HT1080 (cell line): ENCODE data around the gene CD38. TPM values are rescaled to one million over a fixed set of nuclear protein-coding genes. Genes with fewer than 3 reads are reported as not detected.

Source experiments
- DNase-seq: peaks from one replicate; pipeline ENCODE4 v3.0.0-alpha.2; 2015; ENCODE audit warnings: low read depth
- total RNA-seq: library from RNA; depleted of rRNA; stranded (reverse); fragments of >200 nt; shearing (Covaris generic); gene quantifications from 2 replicates; pipeline ENCODE4 v1.2.3, GENCODE V29; 2014; rRNA removed

CD38 gene
- total RNA-seq, 1 experiment from 2014 or later = 0.06 TPM

GRCh38 chr4:15894921-15895916 lies 117.1 kb downstream of the CD38 start:
- no peak for DNase-seq

- DNase-seq = no peak
Measured at GRCh38 chr4:15897577-15897976, 119.4 kb downstream of the CD38 start.

- DNase-seq = no peak
Measured at GRCh38 chr4:15898902-15899301, 120.8 kb downstream of the CD38 start.

- DNase-seq = no peak
Measured at GRCh38 chr4:15899511-15899910, 121.4 kb downstream of the CD38 start.

- DNase-seq = no peak
Measured at GRCh38 chr4:15901007-15901406, 122.9 kb downstream of the CD38 start.

- DNase-seq = no peak
Measured at GRCh38 chr4:15901998-15902397, 123.9 kb downstream of the CD38 start.

- DNase-seq = no peak
Measured at GRCh38 chr4:15902746-15903145, 124.6 kb downstream of the CD38 start.

Other genes with a start within 250 kb of the CD38 start
- 83.0 and 95.5 TPM in 2 replicates for gene FBXL5, start 123.0 kb upstream of the CD38 start, total RNA-seq
- gene FAM200B, start 96.5 kb upstream of the CD38 start, total RNA-seq = 55.8 and 88.4 TPM in 2 replicates
- 0.13 and 0.43 TPM in 2 replicates for gene BST1, start 75.3 kb upstream of the CD38 start, total RNA-seq
- gene FGFBP1, start 160.4 kb downstream of the CD38 start, total RNA-seq = 0.05 and 0.47 TPM in 2 replicates
- not detected in 2 replicates for gene FGFBP2, start 184.8 kb downstream of the CD38 start, total RNA-seq